ENCODE results near the gene TMCO2.

The TMCO2 gene

DNA sequence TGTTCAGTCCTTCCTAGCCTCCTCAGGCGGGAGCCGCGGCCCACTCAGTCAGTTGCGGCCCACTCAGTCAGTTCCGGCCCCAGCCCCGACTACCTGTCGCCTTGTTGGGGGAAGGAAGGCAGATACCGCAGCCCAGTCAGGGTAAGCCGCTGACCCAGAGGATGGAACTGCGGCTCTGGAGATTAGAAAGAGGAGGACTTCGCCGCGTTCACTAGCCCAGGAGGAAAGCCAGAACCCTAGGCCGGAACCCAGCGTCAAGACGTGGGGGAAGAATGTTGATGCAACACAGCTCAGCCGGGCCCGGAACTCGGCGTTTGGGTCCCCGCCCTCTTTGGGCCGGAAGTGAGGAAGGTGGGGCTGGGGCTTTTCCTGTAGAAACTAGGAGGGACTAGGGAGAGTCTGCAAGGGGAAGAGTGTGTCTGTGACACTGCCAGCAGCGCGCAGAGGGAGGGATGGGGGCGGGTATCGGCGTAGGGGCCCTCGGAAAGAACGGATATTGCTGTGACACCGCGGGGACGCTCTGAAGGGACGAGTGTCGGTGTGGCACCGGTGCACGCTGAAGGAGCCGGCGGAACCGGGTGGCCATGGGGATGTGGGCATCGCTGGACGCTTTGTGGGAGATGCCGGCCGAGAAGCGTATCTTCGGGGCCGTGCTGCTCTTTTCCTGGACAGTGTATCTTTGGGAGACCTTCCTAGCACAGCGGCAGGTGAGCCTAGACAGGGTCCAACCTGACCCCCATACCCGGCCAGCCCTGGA lies 10.1 kb downstream of the TMCO2 start, which contains the start of gene ZMPSTE24:
Gene ZMPSTE24 (plus strand): TSS at position 549 of the 757 bp plus-strand sequence. CDS start 36 bp downstream, at position 585.
- DNase-seq (ENCODE audit: low read depth): peak; percentile 96

DNA sequence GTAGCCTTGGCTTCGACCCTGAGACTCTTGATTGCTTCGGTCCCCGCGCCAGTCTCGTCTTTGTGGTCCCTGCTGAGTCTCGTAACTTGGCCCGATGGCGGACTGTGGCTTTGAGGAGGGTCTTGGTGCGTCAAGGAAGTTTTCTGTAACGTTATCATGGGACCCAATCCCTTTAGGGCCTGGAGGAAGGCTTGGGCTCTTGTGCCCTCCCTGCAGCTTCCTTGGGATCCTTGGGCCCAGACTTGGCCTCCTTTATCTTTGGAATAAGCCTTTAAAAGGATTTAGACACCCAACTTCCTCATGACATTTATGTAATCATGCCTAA lies 10.7 kb downstream of the TMCO2 start:
- no peak for DNase-seq (ENCODE audit: low read depth)

GRCh38 chr1:40264354-40264781 lies 16.6 kb downstream of the TMCO2 start:
- DNase-seq (ENCODE audit: low read depth): no peak

DNA sequence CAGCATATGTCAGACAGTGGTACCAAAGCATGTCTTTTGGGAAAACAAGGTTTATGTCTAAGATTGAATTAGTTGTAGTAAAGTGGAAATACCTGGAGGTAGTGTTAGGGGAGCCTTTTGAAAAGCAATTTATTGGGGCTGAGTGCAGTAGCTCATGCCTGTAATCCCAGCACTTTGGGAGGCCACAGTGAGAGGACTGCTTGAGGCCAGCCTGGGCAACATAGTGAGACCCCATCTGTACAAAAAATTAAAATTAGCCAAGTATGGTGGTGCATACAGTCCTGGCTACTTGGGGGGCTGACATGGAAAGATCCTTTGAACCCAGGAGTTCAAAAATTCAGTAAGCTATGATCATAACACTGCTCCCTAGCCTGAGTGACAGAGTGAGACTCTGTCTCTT lies 17.6 kb downstream of the TMCO2 start:
- no peak for DNase-seq (ENCODE audit: low read depth)

DNA sequence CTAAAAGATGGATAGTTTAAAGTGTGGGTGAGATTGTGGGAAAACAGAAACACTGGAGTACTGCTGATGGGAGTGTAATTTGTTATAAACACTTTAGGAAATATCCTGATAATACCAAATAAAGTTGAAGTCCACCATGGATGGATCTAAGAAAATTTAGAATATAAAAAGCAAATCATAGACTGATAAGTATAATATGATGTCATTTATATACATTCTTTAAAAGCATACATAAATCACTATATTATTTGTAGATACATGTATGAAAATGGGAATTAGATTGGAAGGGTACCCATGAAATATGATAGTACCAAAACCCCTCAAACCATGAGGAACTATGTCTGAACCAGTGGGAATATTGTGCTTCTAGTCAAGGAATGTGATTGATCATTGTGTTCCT lies 18.2 kb downstream of the TMCO2 start:
- DNase-seq (ENCODE audit: low read depth): no peak

- DNase-seq (ENCODE audit: low read depth): no peak
Measured at GRCh38 chr1:40266786-40267535, 19.2 kb downstream of the TMCO2 start.

GRCh38 chr1:40267767-40268187 lies 20.0 kb downstream of the TMCO2 start:
- no peak for DNase-seq (ENCODE audit: low read depth)

- no peak for DNase-seq (ENCODE audit: low read depth)
Measured at GRCh38 chr1:40268211-40268610, 20.5 kb downstream of the TMCO2 start.

DNA sequence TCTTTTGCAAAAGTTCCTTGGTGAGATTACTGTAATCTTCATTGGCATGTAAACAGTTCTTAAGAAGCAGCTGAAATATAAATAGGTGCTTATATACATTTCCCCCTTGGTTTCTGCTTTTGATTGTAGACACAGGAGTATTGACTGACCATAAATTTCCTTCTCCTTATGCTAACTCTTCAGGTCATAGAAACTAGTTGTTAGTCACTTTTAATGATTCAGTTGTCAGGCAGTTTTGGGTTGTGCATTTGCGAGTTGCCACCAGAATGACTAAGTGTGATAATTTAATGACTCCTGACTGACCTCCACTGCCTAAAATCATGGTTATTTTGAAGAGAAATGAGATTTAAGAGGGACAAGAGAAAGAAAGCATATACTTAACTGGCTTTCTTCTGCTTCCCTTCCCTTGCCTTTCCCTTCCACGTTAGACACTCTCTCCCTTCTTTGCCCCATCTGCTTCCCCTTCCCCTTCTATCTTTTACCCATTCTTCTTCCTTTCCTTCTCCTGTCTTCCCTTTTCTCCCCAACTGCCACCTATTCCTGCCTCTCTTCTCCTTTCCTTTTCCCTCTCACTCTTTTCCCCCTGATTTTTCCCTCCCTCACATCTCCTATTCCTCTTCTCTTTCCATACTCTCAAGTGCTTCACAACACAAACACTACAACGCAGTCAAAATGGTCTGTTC lies 22.6 kb downstream of the TMCO2 start:
- DNase-seq (ENCODE audit: low read depth): no peak

GRCh38 chr1:40272653-40273213 lies 25.0 kb downstream of the TMCO2 start:
- no peak for DNase-seq (ENCODE audit: low read depth)

GRCh38 chr1:40273547-40274166 lies 25.9 kb downstream of the TMCO2 start:
- DNase-seq (ENCODE audit: low read depth): no peak

- no peak for DNase-seq (ENCODE audit: low read depth)
Measured at GRCh38 chr1:40274331-40274730, 26.6 kb downstream of the TMCO2 start.

DNA sequence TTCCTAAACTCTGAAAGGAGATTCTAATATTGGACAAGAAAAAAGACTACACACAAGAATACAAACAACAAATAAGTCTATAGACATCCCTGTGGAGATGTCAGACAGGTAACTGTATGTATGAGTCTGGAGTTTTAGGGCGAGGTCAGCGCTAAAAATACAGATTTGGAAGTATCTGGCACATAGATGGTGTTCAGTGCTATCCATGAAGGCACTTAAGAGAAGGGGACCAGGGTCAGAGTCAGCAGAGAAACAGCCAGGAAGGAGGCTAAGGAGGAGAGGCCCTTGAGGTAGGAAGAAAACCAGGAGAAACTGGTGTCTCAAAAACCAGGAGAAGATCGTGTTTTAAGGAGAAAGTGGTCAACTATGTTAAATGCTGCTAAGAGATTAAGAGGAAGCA lies 28.4 kb downstream of the TMCO2 start:
- no peak for DNase-seq (ENCODE audit: low read depth)

GRCh38 chr1:40281853-40282252 lies 34.1 kb downstream of the TMCO2 start:
- DNase-seq (ENCODE audit: low read depth): no peak

DNA sequence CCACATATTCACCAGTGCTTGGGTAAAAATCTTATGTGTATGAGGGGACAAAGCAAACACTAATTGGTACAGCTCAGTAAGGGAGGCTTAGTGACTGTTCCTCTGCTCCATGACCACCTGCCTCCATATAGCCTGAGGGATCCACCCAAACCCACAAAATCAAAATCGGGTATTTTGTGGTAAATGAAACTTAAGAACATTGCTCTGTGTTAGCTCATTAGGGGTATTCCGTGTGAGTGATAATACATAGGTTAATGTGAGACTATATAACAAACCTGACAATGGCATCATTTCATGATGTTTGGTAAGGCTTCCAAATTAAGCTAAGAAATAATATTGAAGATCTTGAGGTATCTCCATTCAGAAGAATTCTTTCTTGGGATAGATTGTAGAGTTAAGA lies 43.6 kb downstream of the TMCO2 start:
- no peak for DNase-seq (ENCODE audit: low read depth)

DNA sequence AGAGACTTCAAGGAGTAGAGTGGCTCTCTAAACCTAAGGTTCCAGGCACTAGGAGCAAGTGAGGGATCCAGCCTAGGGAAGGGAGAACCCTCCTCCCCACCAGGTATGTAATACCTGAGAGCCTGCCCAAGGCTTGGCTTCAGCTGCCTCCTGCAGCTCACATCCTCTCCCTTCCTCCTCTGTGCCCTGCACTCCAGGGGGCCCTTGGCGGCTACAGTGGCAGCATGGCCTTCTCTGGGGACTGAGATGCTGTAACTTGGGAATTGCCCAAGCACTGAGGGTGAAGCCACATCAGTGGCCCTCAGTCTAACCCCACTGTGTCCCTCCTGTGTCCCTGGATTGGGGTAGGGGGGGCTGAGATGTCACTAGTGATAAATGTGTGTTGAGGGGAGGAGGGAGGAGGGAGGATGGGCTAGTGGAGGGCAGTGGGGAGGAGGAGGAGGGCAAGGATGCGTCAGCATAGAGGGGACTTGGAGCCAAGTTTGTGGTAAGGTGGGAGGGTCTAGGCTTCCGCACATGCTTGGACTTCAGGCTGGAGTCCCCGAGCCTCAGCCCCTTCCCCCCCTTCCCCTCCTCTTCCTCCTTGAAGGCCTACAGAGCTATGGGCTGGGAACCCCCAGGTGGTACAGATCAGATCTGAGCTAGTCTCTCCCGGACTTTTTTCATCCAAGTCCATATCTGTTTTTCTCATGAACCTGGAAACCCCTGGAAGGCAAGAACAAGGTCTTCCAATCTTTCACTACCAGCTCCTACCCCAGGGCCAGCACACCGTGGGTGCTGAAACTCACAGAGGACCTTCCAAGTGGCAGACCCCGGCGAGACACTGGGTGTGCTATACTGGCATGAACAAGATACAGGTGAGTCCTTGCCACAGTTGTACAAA lies 51.9 kb downstream of the TMCO2 start:
- DNase-seq (ENCODE audit: low read depth): no peak

- no peak for DNase-seq (ENCODE audit: low read depth)
Measured at GRCh38 chr1:40300249-40300567, 52.5 kb downstream of the TMCO2 start.

DNA sequence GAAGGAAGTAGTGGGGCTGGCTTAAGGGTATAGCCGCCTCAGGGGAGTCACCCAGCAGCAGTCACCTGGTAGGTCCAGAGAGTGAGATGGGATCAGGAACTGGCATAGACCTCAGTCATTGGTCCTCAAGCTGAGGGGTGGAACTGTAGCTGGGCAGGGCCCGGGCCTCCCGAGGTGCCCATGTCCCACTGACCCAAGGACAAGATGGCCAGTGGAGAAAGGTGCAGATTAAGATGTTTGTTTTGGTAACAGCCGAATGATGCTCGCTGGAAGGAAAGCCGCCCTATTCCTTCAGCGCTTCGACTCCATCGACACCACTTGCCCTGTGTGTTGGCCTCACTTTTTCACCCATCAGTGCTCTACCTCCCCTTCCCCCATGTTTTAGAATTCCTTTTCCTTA lies 52.9 kb downstream of the TMCO2 start:
- DNase-seq (ENCODE audit: low read depth): no peak

- no peak for DNase-seq (ENCODE audit: low read depth)
Measured at GRCh38 chr1:40301066-40301465, 53.3 kb downstream of the TMCO2 start.

Measured in activated gamma-delta T cell treated with anti-CD3 and anti-CD28 coated beads, Interleukin-2, amount 50 U/mL, for 16 hours (primary cell).